Choroid plexus epithelial cell (primary cell): ENCODE measurements around the gene SAP30BP.

Source experiments
- DNase-seq: peaks from one replicate; pipeline ENCODE4 v3.0.0-alpha.2; 2010; ENCODE audit warnings: low read depth
- H3K4me3 ChIP-seq: 2 replicates; pipeline ENCODE4 v1.5.1; 2011; ENCODE audit warnings: low read depth, mild to moderate bottlenecking, control low read depth, low read length, moderate library complexity
- CTCF ChIP-seq: conservative IDR thresholded peaks from 2 replicates; pipeline ENCODE4 v1.5.1; 2011; ENCODE audit warnings: low read depth, mild to moderate bottlenecking, control low read depth, inconsistent platforms, low read length, moderate library complexity

Gene SAP30BP

GRCh38 chr17:75751676-75752404, 84.7 kb downstream of the SAP30BP start:
- no peak overlapping the region for H3K4me3 ChIP-seq
- TF ChIP-seq CTCF = no peak
- no peak for DNase-seq

DNA sequence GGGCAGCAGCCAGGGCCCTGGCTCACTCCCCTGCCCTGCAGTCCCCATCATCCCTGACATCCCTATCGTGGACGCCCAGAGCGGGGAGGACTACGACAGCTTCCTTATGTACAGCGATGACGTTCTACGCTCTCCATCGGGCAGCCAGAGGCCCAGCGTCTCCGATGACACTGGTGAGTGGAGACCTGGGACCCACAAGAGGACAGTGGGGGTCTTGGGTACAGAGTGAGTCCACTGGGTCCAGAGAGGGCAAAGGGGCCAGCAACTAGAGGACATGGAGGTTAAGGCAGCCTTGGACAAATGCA, 85.2 kb downstream of the SAP30BP start:
- DNase-seq = no peak
- no peak for TF ChIP-seq CTCF
- H3K4me3 ChIP-seq = no peak overlapping the region

- TF ChIP-seq CTCF = no peak
- no peak for DNase-seq
- H3K4me3 ChIP-seq = peak overlapping the region; percentile 59
Measured at GRCh38 chr17:75752802-75753513, 85.8 kb downstream of the SAP30BP start.

- DNase-seq = peak; percentile 71
Measured at GRCh38 chr17:75753514-75754377, 86.6 kb downstream of the SAP30BP start.

GRCh38 chr17:75754378-75755204, 87.5 kb downstream of the SAP30BP start:
- DNase-seq = no peak
- H3K4me3 ChIP-seq = no peak overlapping the region
- no peak for TF ChIP-seq CTCF

More at GRCh38 chr17:75753514-75754377, 86.6 kb downstream of the SAP30BP start:
- peak; percentile 45 for TF ChIP-seq CTCF
- H3K4me3 ChIP-seq = peak overlapping the region; percentile 59

GRCh38 chr17:75755205-75755901, 88.2 kb downstream of the SAP30BP start:
- H3K4me3 ChIP-seq = no peak overlapping the region
- DNase-seq = no peak
- TF ChIP-seq CTCF = no peak
